ENCODE results near the gene ADRA1B. TPM values are rescaled to one million over a fixed set of nuclear protein-coding genes. Genes with fewer than 3 reads are reported as not detected.
A peak's percentile ranks its signal among the peaks of the same experiment; 100 is the strongest.

ADRA1B gene
- 0.74 TPM for total RNA-seq

GRCh38 chr5:159915904-159916840, at the start of gene ADRA1B:
Gene ADRA1B, plus strand, starts transcription at chr5:159916482. Its CDS starts 424 bp downstream, at chr5:159916906.
- H3K4me3 ChIP-seq = peak within 1 kb of the TSS; percentile 29 to 33
- TF ChIP-seq POLR2AphosphoS5 (IDR thresholded peaks at IDR 0.05; ENCODE audit: insufficient read depth in 1 of 2, low read depth in 1 of 2) (no peak), CTCF (IDR thresholded peaks at IDR 0.05) (peak in 2 of 3 experiments; percentile 36)
- peaks cover 6% of the 10 kb centered on the region for H3K4me1 ChIP-seq
- no peaks in the 10 kb centered on the region for H3K9me3 ChIP-seq
- H3K36me3 ChIP-seq = no peaks in the 10 kb centered on the region
- intact Hi-C loops (cut with DNase I) = loop anchor here (5.0 kb wide), 1 partner anchor 469 kb away; no protein-coding TSS in a partner anchor
- peak within 1 kb of the TSS; percentile 23 for H3K27ac ChIP-seq
- DNase-seq (ENCODE audit: extremely low spot score in 2 of 2) = no peak
- H3K27me3 ChIP-seq = no peaks in the 10 kb centered on the region

DNA sequence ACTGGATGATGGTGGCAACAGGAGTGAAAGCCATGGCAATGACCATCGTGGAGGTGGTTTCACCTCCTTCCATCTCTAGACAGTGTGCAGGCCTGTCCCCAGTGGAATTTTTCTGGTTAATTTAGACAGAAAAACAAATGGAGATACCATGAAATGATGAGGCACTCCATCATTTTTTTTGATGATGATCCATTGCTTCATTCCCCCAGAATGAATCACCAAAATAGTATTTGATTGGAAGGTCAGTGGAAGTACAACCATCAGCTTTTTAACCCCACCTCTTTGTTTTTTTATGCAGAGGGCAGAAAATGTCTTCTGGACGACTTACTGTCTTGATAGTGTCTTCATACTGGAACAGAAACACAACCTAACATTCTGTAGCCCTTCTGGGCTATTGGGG, 42.6 kb upstream of the ADRA1B start:
- intact Hi-C loops (cut with DNase I) = no loop called here
- Histone ChIP-seq H3K36me3 (no peaks in the 10 kb centered on the region), H3K4me3 (no peak overlapping the region), H3K9me3 (no peaks in the 10 kb centered on the region), H3K27ac (no peak overlapping the region), H3K27me3 (no peaks in the 10 kb centered on the region), H3K4me1 (peaks cover 13% of the 10 kb centered on the region)
- TF ChIP-seq CTCF (IDR thresholded peaks at IDR 0.05) (no peak), POLR2AphosphoS5 (IDR thresholded peaks at IDR 0.05; ENCODE audit: insufficient read depth in 1 of 2, low read depth in 1 of 2) (no peak), POLR2A (IDR thresholded peaks at IDR 0.05) (no peak)
- DNase-seq (ENCODE audit: extremely low spot score in 2 of 2) = no peak

GRCh38 chr5:159874263-159874662, 42.0 kb upstream of the ADRA1B start:
- no peaks in the 10 kb centered on the region for H3K36me3 ChIP-seq
- H3K4me1 ChIP-seq = peaks cover 13% of the 10 kb centered on the region
- no peak overlapping the region for H3K27ac ChIP-seq
- DNase-seq (ENCODE audit: extremely low spot score in 2 of 2) = no peak
- no peak overlapping the region for H3K4me3 ChIP-seq
- TF ChIP-seq POLR2AphosphoS5 (IDR thresholded peaks at IDR 0.05; ENCODE audit: insufficient read depth in 1 of 2, low read depth in 1 of 2) (no peak), POLR2A (IDR thresholded peaks at IDR 0.05) (no peak), CTCF (IDR thresholded peaks at IDR 0.05) (no peak)
- intact Hi-C loops (cut with DNase I) = no loop called here
- no peaks in the 10 kb centered on the region for H3K9me3 ChIP-seq
- no peaks in the 10 kb centered on the region for H3K27me3 ChIP-seq

- Histone ChIP-seq H3K36me3 (no peaks in the 10 kb centered on the region), H3K9me3 (no peaks in the 10 kb centered on the region), H3K27me3 (no peaks in the 10 kb centered on the region), H3K27ac (no peak overlapping the region), H3K4me1 (peaks cover 13% of the 10 kb centered on the region), H3K4me3 (no peak overlapping the region)
- TF ChIP-seq POLR2A (IDR thresholded peaks at IDR 0.05) = no peak
- TF ChIP-seq CTCF (IDR thresholded peaks at IDR 0.05) = no peak
- DNase-seq (ENCODE audit: extremely low spot score in 2 of 2) = no peak
- intact Hi-C loops (cut with DNase I) = loop anchor here (5.0 kb wide), 1 partner anchor 90 kb away; no protein-coding TSS in a partner anchor
Measured at GRCh38 chr5:159877016-159877415, 39.3 kb upstream of the ADRA1B start.

- Histone ChIP-seq H3K36me3 (no peaks in the 10 kb centered on the region), H3K4me1 (peaks cover 13% of the 10 kb centered on the region), H3K9me3 (no peaks in the 10 kb centered on the region), H3K4me3 (no peak overlapping the region), H3K27me3 (no peaks in the 10 kb centered on the region), H3K27ac (peak overlapping the region; percentile 56)
- intact Hi-C loops (cut with DNase I) = loop anchor here (5.0 kb wide), 1 partner anchor 91 kb away; no protein-coding TSS in a partner anchor
- DNase-seq (ENCODE audit: extremely low spot score in 2 of 2) = no peak
- peak in 1 of 2 donors; percentile 58 for TF ChIP-seq POLR2AphosphoS5 (IDR thresholded peaks at IDR 0.05; ENCODE audit: insufficient read depth in 1 of 2, low read depth in 1 of 2)
- TF ChIP-seq CTCF (IDR thresholded peaks at IDR 0.05) = no peak
- no peak for TF ChIP-seq POLR2A (IDR thresholded peaks at IDR 0.05)
Measured at GRCh38 chr5:159877894-159878448, 38.3 kb upstream of the ADRA1B start.

Measured in vagina (tissue), 2 donors.